HepG2 (cell line): Measurements from ENCODE around the gene MAP3K8. TPM values are rescaled to one million over a fixed set of nuclear protein-coding genes. Genes with fewer than 3 reads are reported as not detected.

Experiments used
- ATAC-seq: fragments of 200-7000 bp; cut with Tn5 transposase; 3 replicates; pipeline ENCODE4 v1.9.1; 2020; ENCODE audit warnings: mild to moderate bottlenecking, moderate library complexity
- BruUV-seq: library from RNA; stranded (reverse); fragments of 400-500 nt; replicated peaks from 2 replicates; lab custom pipeline; 2021; lab: Mats Ljungman, UMichigan
- CTCF ChIA-PET: fragments of 300-600 bp; formaldehyde crosslinking; extraction: SDS; loops from one replicate; lab custom pipeline; 2021; ENCODE audit warnings: low total read pairs, inconsistent platforms, low intra/inter-chr PET ratio; lab: Yijun Ruan, JAX
- POLR2A ChIA-PET: fragments of 350-600 bp; sonication (Branson Sonifier 250); formaldehyde crosslinking; loops from one replicate; lab custom pipeline; 2020; ENCODE audit warnings: antibody characterized with exemption, inconsistent platforms; lab: Yijun Ruan, JAX
- DNase-seq: peaks from one replicate; pipeline ENCODE4 v3.0.0-alpha.2; 2015; ENCODE audit warnings: low spot score
- FAIRE-seq: peaks from 3 replicates; lab custom pipeline; 2011; peaks lifted over from hg19 to GRCh38; lab: Jason Lieb, UNC
- H2AFZ ChIP-seq: one replicate; pipeline ENCODE4 v1.6.1; 2011; ENCODE audit warnings: low read length, inconsistent platforms
- H3K27ac ChIP-seq: fragments of 300-600 bp; 3 replicates; pipeline ENCODE4 v1.8.0; 2011; ENCODE audit warnings: mixed run types, mild to moderate bottlenecking, mixed read lengths, low read length, inconsistent platforms; ENCODE audit not compliant: insufficient read depth; ENCODE audit errors: extremely low read length
- H3K27me3 ChIP-seq, 2 experiments: fragments of 200-600 bp in 1 of 2; 2 replicates in 1 of 2; 3 replicates in 1 of 2; pipeline versions ENCODE4 v1.6.0 to v1.8.0; 2011; ENCODE audit warnings: low read length in 2 of 2, mild to moderate bottlenecking in 2 of 2, moderate library complexity in 2 of 2, inconsistent platforms in 1 of 2; ENCODE audit not compliant: insufficient read depth in 2 of 2, control insufficient read depth in 1 of 2
- H3K36me3 ChIP-seq, 2 experiments: fragments of 200-600 bp in 1 of 2; replicated peaks in 1 of 2; 2 replicates in 1 of 2; 3 replicates in 1 of 2; pipeline versions ENCODE4 v1.5.1 to v1.8.0; 2011; ENCODE audit warnings: low read length in 2 of 2, inconsistent platforms in 1 of 2; ENCODE audit not compliant: insufficient read depth in 2 of 2, control insufficient read depth in 1 of 2
- H3K4me1 ChIP-seq: 2 replicates; pipeline ENCODE4 v1.5.1; 2012; ENCODE audit warnings: low read length, inconsistent platforms; ENCODE audit not compliant: insufficient read depth
- H3K4me2 ChIP-seq: 2 replicates; pipeline ENCODE4 v1.6.0; 2011; ENCODE audit warnings: low read depth, low read length, inconsistent platforms
- H3K4me3 ChIP-seq, 3 experiments: fragments of 200-600 bp in 1 of 3; sonication (generic), shearing (Covaris generic) in 1 of 3; replicated peaks in 1 of 3; 2 replicates each; pipeline ENCODE4 v1.5.1; 2011 to 2016; ENCODE audit warnings: low read length in 3 of 3, inconsistent platforms in 2 of 3, low read depth in 2 of 3, mild to moderate bottlenecking in 2 of 3, control low read depth in 1 of 3, mixed read lengths in 1 of 3; ENCODE audit not compliant: insufficient read depth in 1 of 3
- H3K79me2 ChIP-seq: one replicate; pipeline ENCODE4 v1.6.1; 2011; ENCODE audit warnings: low read length, inconsistent platforms; ENCODE audit not compliant: insufficient read depth
- H3K9ac ChIP-seq: 2 replicates; pipeline ENCODE4 v1.6.0; 2011; ENCODE audit warnings: mild to moderate bottlenecking, low read depth, low read length, inconsistent platforms; ENCODE audit not compliant: insufficient read depth
- H3K9me3 ChIP-seq: 2 replicates; pipeline ENCODE4 v1.5.1; 2012; ENCODE audit warnings: mild to moderate bottlenecking, low read length
- H4K20me1 ChIP-seq: 2 replicates; pipeline ENCODE4 v1.6.0; 2011; ENCODE audit warnings: inconsistent platforms, mild to moderate bottlenecking, low read length, moderate library complexity; ENCODE audit not compliant: insufficient read depth
- GATAD2A ChIP-seq: IDR thresholded peaks from 2 replicates; pipeline ENCODE4 v1.6.1; 2016
- GZF1 ChIP-seq: sonication (generic); formaldehyde crosslinking; IDR thresholded peaks from 2 replicates; pipeline ENCODE4 v1.5.1; 2020; ENCODE audit warnings: mild to moderate bottlenecking, missing genetic modification reagents
- ZNF124 ChIP-seq: sonication (generic); formaldehyde crosslinking; IDR thresholded peaks from 2 replicates; pipeline ENCODE4 v1.4.0; 2020; ENCODE audit warnings: missing genetic modification reagents
- ZNF331 ChIP-seq: sonication (generic); formaldehyde crosslinking; IDR thresholded peaks from 2 replicates; pipeline ENCODE4 v1.4.0; 2020; ENCODE audit warnings: missing genetic modification reagents
- ZNF335 ChIP-seq: sonication (generic); formaldehyde crosslinking; IDR thresholded peaks from 2 replicates; pipeline ENCODE4 v1.4.0; 2020; ENCODE audit warnings: missing genetic modification reagents
- ZNF703 ChIP-seq: sonication (generic); formaldehyde crosslinking; IDR thresholded peaks from 2 replicates; pipeline ENCODE4 v1.5.1; 2020; ENCODE audit warnings: missing genetic modification reagents, mild to moderate bottlenecking, moderate library complexity, borderline replicate concordance
- ZNF766 ChIP-seq: sonication (generic); formaldehyde crosslinking; IDR thresholded peaks from 2 replicates; pipeline ENCODE4 v1.5.0; 2020; ENCODE audit warnings: missing genetic modification reagents, borderline replicate concordance
- WGBS: methylation state at CpG from one replicate; pipeline ENCODE4 v1.1.6; 2017; ENCODE audit warnings: low lambda C conversion rate; 5-methylcytosine and 5-hydroxymethylcytosine counted together
- in situ Hi-C: cut with HindIII; loops from 2 replicates; pipeline ENCODE4 v1.10.0; 2017; ENCODE audit warnings: low pct_unique_long_range_greater_than_20kb; ENCODE audit not compliant: extremely low pct_ligation_motif_present
- intact Hi-C: fragments of 100-400 bp; cut with micrococcal nuclease; formaldehyde crosslinking; loops from one replicate; pipeline ENCODE4 v1.10.0; 2022; ENCODE audit not compliant: unreplicated experiment
- polyA plus RNA-seq, 8 experiments: library from polyadenylated mRNA; depleted of rRNA in 3 of 8; stranded (reverse) in 7 of 8; unstranded in 1 of 8; fragments of >200 nt; fragmentation: Illumina TruSeq in 4 of 8; extraction: Trizol in 4 of 8; gene quantifications; 2 replicates each; pipeline versions ENCODE4 v1.2.1 to v1.2.3, GENCODE V29; 2011 to 2016; ENCODE audit warnings: low read depth in 4 of 8, missing spikeins in 1 of 8, mixed read lengths in 1 of 8; ENCODE audit not compliant: insufficient read depth in 1 of 8
- total RNA-seq, 5 experiments: library from RNA; depleted of rRNA; stranded (reverse); fragments of >200 nt; fragmentation: Illumina TruSeq; extraction: Trizol; gene quantifications; 2 replicates each; pipeline ENCODE4 v1.2.3, GENCODE V29; 2016; ENCODE audit warnings: low read depth in 1 of 5
- TF ChIP-seq, protein P1 (sequence below): sonication (generic); formaldehyde crosslinking; IDR thresholded peaks from 2 replicates; pipeline ENCODE4 v1.4.0; 2020; ENCODE audit warnings: missing genetic modification reagents, borderline replicate concordance
- TF ChIP-seq, protein P2 (sequence below): IDR thresholded peaks from 2 replicates; pipeline ENCODE4 v1.6.1; 2016; ENCODE audit warnings: missing biosample characterization, missing genetic modification reagents, low read depth

The MAP3K8 gene
- total and polyA plus RNA-seq, 2 of the 13 experiments (the other 11 are each of a cell fraction or from before 2014, with no cell fraction given) = 19.3 to 37.9 TPM

GRCh38 chr10:30464675-30465074 is 30.7 kb downstream of the MAP3K8 start (continued):
- TF ChIP-seq ZNF703 (CRISPR knock-in tag) = no peak
- TF ChIP-seq ZNF766 = no peak
- TF ChIP-seq, protein P1, sequence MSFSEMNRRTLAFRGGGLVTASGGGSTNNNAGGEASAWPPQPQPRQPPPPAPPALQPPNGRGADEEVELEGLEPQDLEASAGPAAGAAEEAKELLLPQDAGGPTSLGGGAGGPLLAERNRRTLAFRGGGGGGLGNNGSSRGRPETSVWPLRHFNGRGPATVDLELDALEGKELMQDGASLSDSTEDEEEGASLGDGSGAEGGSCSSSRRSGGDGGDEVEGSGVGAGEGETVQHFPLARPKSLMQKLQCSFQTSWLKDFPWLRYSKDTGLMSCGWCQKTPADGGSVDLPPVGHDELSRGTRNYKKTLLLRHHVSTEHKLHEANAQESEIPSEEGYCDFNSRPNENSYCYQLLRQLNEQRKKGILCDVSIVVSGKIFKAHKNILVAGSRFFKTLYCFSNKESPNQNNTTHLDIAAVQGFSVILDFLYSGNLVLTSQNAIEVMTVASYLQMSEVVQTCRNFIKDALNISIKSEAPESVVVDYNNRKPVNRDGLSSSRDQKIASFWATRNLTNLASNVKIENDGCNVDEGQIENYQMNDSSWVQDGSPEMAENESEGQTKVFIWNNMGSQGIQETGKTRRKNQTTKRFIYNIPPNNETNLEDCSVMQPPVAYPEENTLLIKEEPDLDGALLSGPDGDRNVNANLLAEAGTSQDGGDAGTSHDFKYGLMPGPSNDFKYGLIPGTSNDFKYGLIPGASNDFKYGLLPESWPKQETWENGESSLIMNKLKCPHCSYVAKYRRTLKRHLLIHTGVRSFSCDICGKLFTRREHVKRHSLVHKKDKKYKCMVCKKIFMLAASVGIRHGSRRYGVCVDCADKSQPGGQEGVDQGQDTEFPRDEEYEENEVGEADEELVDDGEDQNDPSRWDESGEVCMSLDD (CRISPR knock-in tag) = no peak
- TF ChIP-seq ZNF335 (CRISPR knock-in tag) = no peak
- no peak for TF ChIP-seq GZF1 (CRISPR knock-in tag)

DNA sequence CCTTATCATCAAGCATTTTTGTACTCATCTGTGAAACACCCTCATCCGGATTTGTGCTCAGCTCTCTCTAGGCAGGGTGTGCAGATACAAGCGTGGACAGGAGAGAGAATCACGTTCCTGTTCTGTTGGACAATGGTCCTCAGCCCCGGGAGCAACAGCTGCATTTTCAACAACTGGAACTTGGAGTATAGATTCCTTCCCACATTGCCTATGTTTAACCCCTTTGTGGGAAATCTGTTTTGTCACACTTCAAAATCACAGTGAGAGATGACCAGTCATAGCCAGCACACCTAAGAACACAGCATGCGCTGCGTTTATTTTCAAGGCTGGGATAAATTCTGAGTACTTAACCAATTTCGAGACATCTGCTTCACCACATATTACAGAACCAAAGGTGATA is 32.5 kb downstream of the MAP3K8 start:
- no peak overlapping the region for H3K4me2 ChIP-seq
- H3K27me3 ChIP-seq = no peaks in the 10 kb centered on the region; a peak in 1 of 5 replicates
- intact Hi-C loops (no loop called here), in situ Hi-C loops (no loop called here)
- ChIA-PET CTCF (no interaction called here), POLR2A (no interaction called here)
- no peak for DNase-seq
- no peaks in the 10 kb centered on the region for H4K20me1 ChIP-seq
- ATAC-seq = no peak
- H2AFZ ChIP-seq = no peak overlapping the region
- H3K36me3 ChIP-seq = peaks cover 0 to 3% of the 10 kb centered on the region in 2 experiments; a peak in 1 of 5 replicates
- H3K9me3 ChIP-seq = no peaks in the 10 kb centered on the region
- H3K9ac ChIP-seq = no peak overlapping the region
- no peak overlapping the region for H3K27ac ChIP-seq
- no TSS peak for BruUV-seq
- FAIRE-seq = no peak
- no peak for TF ChIP-seq ZNF331 (CRISPR knock-in tag)
- TF ChIP-seq, protein P2, sequence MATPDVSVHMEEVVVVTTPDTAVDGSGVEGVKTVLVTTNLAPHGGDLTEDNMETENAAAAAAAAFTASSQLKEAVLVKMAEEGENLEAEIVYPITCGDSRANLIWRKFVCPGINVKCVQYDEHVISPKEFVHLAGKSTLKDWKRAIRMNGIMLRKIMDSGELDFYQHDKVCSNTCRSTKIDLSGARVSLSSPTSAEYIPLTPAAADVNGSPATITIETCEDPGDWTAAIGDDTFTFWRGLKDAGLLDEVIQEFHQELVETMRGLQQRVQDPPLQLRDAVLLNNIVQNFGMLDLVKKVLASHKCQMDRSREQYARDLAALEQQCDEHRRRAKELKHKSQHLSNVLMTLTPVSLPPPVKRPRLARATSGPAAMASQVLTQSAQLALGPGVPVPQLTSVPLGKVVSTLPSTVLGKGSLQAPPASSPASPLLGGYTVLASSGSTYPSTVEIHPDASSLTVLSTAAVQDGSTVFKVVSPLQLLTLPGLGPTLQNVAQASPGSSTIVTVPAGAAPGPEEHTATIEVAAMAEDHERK = no peak
- TF ChIP-seq GATAD2A = no peak
- no peak for TF ChIP-seq ZNF124
- H3K4me1 ChIP-seq = peaks cover 13% of the 10 kb centered on the region; the same call in 1 of the 2 replicates
- H3K79me2 ChIP-seq = no peaks in the 10 kb centered on the region
- H3K4me3 ChIP-seq = no peak overlapping the region
- WGBS = 46% methylated on average over 7 of the region's 7 CpGs
